GM18951 (cell line): ENCODE results near the gene CUTA.

Experiments used
- POLR2A ChIP-seq: IDR thresholded peaks from 4 replicates; pipeline ENCODE4 v1.6.1; 2011; ENCODE audit warnings: mild to moderate bottlenecking; ENCODE audit not compliant: insufficient read length, insufficient read depth; ENCODE audit errors: extremely low read depth
- in situ Hi-C: fragments of 300-500 bp; cut with MboI; formaldehyde crosslinking; loops from one replicate; pipeline ENCODE4 v1.12.0; 2022; ENCODE audit warnings: low sequenced_read_pairs, mixed read lengths, inconsistent platforms; ENCODE audit not compliant: unreplicated experiment

Gene CUTA

GRCh38 chr6:33446356-33446755, 28.4 kb upstream of the CUTA start:
- no peak for TF ChIP-seq POLR2A
- in situ Hi-C loops = no loop called here

- TF ChIP-seq POLR2A = no peak
- in situ Hi-C loops = no loop called here
These were observed 27.3 kb upstream of the CUTA start for GRCh38 chr6:33445119-33445603.

GRCh38 chr6:33443619-33444504, 26.0 kb upstream of the CUTA start:
- TF ChIP-seq POLR2A = no peak
- in situ Hi-C loops = no loop called here

- in situ Hi-C loops = no loop called here
- TF ChIP-seq POLR2A = no peak
These were observed 25.1 kb upstream of the CUTA start for GRCh38 chr6:33443025-33443424.

GRCh38 chr6:33442283-33442682, 24.4 kb upstream of the CUTA start:
- in situ Hi-C loops = no loop called here
- TF ChIP-seq POLR2A = no peak

- in situ Hi-C loops = no loop called here
- TF ChIP-seq POLR2A = no peak
These were observed 23.6 kb upstream of the CUTA start for GRCh38 chr6:33441457-33441856.

GRCh38 chr6:33440649-33441309, 22.9 kb upstream of the CUTA start:
- in situ Hi-C loops = no loop called here

GRCh38 chr6:33439956-33440648, 22.2 kb upstream of the CUTA start:
- in situ Hi-C loops = no loop called here
- no peak for TF ChIP-seq POLR2A

More at GRCh38 chr6:33440649-33441309, 22.9 kb upstream of the CUTA start:
- no peak for TF ChIP-seq POLR2A

- in situ Hi-C loops = no loop called here
- no peak for TF ChIP-seq POLR2A
These were observed 21.2 kb upstream of the CUTA start for GRCh38 chr6:33438978-33439594.

- TF ChIP-seq POLR2A = no peak
- in situ Hi-C loops = no loop called here
These were observed 19.8 kb upstream of the CUTA start for GRCh38 chr6:33437666-33438065.

- TF ChIP-seq POLR2A = no peak
- in situ Hi-C loops = no loop called here
These were observed 17.1 kb upstream of the CUTA start for GRCh38 chr6:33434961-33435360.

- in situ Hi-C loops = no loop called here
- TF ChIP-seq POLR2A = no peak
These were observed 15.8 kb upstream of the CUTA start for GRCh38 chr6:33433544-33434191.
